ENCODE data around the gene SLC2A5.
"Not testable (repeated sequence)": the region's sequence is repeated elsewhere in the genome, so short reads cannot be mapped to it uniquely, and the experiment has no call there.

SLC2A5 gene

GRCh38 chr1:9005395-9005708, 64.1 kb downstream of the SLC2A5 start:
- no peak for DNase-seq (ENCODE audit: low read depth)

DNA sequence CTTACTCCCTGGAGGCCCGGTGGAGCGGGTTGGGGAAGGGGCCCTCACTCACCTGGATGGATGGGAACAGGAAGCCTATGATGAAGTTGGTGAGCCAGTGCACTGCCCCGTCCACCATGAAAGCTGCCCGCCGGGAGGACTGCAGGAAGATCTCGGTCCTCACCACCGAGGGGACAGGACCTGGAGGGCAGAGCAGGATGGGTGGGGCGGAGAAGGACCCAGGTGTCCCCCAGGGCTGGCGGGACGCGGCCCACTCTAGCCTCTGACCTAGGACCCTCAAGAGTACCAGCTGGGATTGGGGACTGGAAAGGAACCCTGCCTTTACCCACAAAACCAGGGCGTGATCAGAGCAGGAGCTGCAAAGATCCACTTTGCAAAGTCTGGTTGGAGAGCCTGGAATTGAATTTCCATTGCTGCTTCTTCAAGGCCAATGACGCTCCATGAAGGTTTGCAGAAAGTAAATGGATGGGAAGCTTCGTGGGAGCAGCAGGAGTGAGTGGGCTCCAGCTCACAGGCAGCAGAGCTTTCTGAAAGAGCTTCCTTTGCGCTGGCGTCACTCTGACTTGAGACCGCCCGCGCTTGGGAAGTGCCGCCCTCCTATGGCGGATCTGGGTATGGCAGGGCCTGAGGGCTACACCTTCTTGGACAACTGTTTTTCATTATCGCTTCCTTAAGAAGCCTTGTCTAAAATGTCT, 64.6 kb downstream of the SLC2A5 start:
- peak; percentile 87 for DNase-seq (ENCODE audit: low read depth)

- DNase-seq (ENCODE audit: low read depth): no peak
Measured at GRCh38 chr1:9004031-9004699, 65.3 kb downstream of the SLC2A5 start.

DNA sequence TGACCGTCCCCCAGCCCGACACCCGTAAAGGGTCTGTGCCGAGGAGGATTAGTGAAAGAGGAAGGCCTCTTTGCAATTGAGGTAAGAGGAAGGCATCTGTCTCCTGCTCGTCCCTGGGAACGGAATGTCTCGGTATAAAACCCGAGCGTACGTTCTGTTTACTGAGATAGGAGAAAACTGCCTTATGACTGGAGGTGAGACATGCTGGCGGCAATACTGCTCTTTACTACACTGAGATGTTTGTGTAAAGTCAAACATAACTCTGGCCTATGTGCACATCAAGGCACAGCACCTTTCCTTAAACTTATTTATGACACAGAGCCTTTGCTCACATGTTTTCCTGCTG, 67.2 kb downstream of the SLC2A5 start:
- DNase-seq (ENCODE audit: low read depth): peak; percentile 74

GRCh38 chr1:9001534-9002214, 67.8 kb downstream of the SLC2A5 start:
- DNase-seq (ENCODE audit: low read depth): not testable (repeated sequence)

DNA sequence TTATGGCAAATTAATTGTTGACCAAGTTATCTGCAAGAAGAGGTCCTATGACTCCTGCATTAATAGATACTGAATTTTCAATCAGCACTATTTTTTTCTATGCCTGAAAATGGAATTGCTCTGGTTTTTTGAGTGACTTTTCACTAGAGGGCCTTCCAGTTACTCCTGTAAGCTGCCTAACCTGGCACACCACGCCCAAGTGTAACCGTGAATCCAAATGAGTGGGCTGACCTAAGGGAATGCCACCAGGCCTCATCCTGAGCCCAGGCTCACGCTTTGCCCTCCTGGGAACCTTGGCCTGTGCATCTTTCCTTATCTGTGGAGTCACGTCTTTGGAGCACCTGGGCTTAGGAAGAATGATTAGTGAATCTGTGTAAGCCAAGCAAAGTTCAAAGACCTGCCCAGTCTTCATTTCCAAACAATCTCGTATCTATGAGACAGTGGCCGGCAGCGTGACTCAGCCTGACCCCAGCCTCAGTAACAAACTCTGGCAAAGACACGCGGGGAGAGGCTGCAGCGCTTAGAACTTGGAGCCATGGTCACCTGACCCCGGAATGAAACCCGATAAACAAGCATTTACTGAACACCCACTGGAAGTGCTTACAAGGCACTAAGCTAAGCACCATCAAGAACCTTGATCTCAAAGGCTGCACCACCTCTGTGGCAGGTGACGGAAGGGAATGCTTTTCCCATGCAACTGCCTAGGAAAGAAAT, 75.3 kb downstream of the SLC2A5 start:
- not testable (repeated sequence) for DNase-seq (ENCODE audit: low read depth)

GRCh38 chr1:8992936-8993687, 76.3 kb downstream of the SLC2A5 start:
- DNase-seq (ENCODE audit: low read depth): no peak

DNA sequence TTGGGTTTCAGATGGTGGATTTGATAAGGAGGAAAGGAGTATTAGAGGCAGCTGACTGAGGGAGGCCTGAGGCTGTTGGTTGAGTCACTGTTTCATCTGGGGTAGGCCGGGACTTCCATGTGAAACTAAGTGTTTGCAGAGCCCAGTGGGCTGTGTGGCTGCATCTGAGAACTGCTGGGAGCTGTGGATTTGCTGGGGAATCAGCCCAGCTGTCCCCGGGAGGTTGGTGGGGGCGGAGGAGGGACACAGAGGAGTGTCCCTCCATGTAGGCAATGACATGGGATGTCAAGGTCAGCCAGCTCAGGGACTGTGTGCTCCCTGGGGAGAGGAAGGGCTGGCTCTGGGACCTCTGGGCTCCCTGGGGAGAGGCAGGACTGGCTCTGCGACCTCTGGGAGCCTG, 79.6 kb downstream of the SLC2A5 start:
- no peak for DNase-seq (ENCODE audit: low read depth)

DNA sequence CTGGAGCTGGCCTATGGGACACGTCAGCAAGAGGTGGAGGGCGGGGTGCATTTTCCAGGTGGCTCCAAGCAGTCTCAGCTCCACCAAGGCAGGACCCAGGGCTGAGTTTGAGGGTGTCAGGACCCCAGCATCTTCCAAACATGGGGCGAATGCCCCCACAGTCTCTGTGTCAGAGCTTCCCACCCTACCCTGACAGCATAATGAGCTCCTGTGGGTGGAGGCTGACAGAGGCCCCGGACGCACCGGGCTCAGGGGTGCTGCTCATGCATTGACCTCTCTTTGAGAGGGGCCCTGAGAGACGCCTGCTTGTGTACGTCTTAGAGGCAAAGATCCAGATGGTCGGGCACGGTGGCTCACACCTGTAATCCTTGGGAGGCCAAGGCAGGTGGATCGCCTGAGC, 80.4 kb downstream of the SLC2A5 start:
- no peak for DNase-seq (ENCODE audit: low read depth)

DNA sequence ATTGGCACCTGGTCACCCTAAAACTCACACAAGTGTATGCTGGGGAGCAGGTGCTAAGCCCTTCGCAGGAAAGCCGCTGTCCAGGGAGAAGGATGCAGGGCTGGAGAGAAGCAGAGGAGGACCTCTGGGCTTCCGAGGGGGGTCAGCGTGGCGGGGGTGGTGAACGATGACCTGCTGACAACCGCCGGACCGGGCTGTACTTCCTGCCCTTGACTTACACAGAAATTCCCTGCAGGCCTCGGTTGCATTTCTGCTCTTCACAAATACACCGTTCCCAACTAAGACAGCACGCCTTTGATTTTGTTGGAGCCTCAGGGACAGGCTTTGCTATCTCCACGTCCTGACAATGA, 80.8 kb downstream of the SLC2A5 start:
- no peak for DNase-seq (ENCODE audit: low read depth)

GRCh38 chr1:8987881-8988617, 81.4 kb downstream of the SLC2A5 start:
- peak; percentile 21 for DNase-seq (ENCODE audit: low read depth)

- no peak for DNase-seq (ENCODE audit: low read depth)
Measured at GRCh38 chr1:8986814-8987190, 82.6 kb downstream of the SLC2A5 start.

DNA sequence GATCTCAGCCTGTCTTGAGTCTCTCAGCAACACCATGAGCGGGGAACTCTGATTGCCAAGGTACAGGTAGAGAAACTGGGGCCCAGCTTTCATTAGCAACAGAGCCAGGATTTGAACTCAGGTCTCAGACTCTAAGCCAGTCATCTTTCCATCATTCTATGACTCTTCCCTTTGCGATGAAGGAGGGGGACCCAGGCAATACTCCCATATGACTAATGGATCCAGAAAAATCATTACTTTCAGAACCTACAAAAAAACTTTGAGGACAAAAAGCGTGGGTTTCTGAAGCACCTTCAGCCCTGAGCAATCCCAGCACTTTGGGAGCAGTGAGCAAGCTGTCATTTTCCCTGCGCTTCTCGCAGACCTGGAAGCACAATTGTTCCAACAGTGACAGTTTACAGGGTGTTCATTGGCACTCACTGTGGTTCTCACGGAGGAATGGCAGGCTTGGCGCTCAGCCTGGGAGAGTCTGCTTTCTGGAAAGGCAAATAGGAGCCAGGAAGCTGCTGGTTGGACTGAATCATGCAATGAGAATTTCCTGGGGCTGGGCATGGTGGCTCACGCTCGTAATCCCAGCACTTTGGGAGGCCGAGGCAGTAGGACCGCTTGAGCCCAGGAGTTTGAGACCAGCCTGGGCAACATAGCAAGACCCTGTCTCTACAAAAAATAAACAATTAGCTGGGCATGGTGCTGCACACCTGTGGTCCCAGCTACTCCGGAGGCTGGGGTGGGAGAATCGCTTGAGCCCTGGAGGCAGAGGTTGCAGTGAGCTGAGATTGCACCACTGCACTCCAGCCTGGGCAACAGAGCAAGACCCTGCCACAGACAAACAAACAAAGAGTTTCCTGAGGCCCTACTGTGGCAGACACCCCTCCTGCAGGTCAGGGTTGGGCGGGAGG, 83.3 kb downstream of the SLC2A5 start:
- DNase-seq (ENCODE audit: low read depth): peak; percentile 93

All from amniotic epithelial cell (primary cell).